CD8-positive, alpha-beta memory T cell (primary cell): Measurements from ENCODE around the gene APRT. TPM values are rescaled to one million over a fixed set of nuclear protein-coding genes. Genes with fewer than 3 reads are reported as not detected.

Experiments
- CTCF ChIA-PET: fragments of 350-600 bp; sonication (Branson Sonifier 250); formaldehyde crosslinking; loops from one replicate; lab custom pipeline; 2021; ENCODE audit warnings: antibody characterized with exemption; lab: Charles Lee
- POLR2A ChIA-PET: fragments of 350-600 bp; sonication (Branson Sonifier 250); formaldehyde crosslinking; loops from one replicate; lab custom pipeline; 2021; ENCODE audit warnings: antibody characterized with exemption; lab: Charles Lee
- DNase-seq, 5 donors: peaks; one replicate each; pipeline versions ENCODE4 v3.0.0 to v3.0.0-alpha.2; 2020 to 2022; ENCODE audit warnings: mixed read lengths in 1 of 5
- H3K27ac ChIP-seq: one replicate; pipeline ENCODE4 v1.7.0; 2013; ENCODE audit warnings: low read depth, mild to moderate bottlenecking, low read length, moderate library complexity
- H3K27me3 ChIP-seq: 2 replicates; pipeline ENCODE4 v1.7.0; 2013; ENCODE audit warnings: low read length, mild to moderate bottlenecking; ENCODE audit not compliant: insufficient read depth, poor library complexity, severe bottlenecking
- H3K36me3 ChIP-seq: 2 replicates; pipeline ENCODE4 v1.7.0; 2013; ENCODE audit warnings: mild to moderate bottlenecking, low read length, moderate library complexity; ENCODE audit not compliant: insufficient read depth
- H3K4me1 ChIP-seq: 2 replicates; pipeline ENCODE4 v1.7.0; 2013; ENCODE audit warnings: mild to moderate bottlenecking, low read length, moderate library complexity; ENCODE audit not compliant: insufficient read depth
- H3K4me3 ChIP-seq: 2 replicates; pipeline ENCODE4 v1.7.0; 2013; ENCODE audit warnings: mild to moderate bottlenecking, low read length
- H3K9me3 ChIP-seq: 2 replicates; pipeline ENCODE4 v1.7.0; 2013; ENCODE audit warnings: mild to moderate bottlenecking, low read length
- H3K27ac Mint-ChIP-seq, 8 donors: one replicate each; pipeline ENCODE4 v1.8.0; 2020 to 2021; ENCODE audit warnings: mixed read lengths in 8 of 8, mild to moderate bottlenecking in 6 of 8, inconsistent platforms in 3 of 8, moderate library complexity in 3 of 8
- H3K27me3 Mint-ChIP-seq, 2 donors: one replicate each; pipeline ENCODE4 v1.8.0; 2020 to 2021; ENCODE audit warnings: mixed read lengths in 2 of 2, mild to moderate bottlenecking in 1 of 2, moderate library complexity in 1 of 2
- H3K36me3 Mint-ChIP-seq, 3 donors: one replicate each; pipeline ENCODE4 v1.8.0; 2020 to 2021; ENCODE audit warnings: mixed read lengths in 3 of 3, inconsistent platforms in 1 of 3, mild to moderate bottlenecking in 1 of 3
- H3K4me1 Mint-ChIP-seq, 3 donors: one replicate each; pipeline ENCODE4 v1.8.0; 2020 to 2021; ENCODE audit warnings: mixed read lengths in 3 of 3, inconsistent platforms in 1 of 3, mild to moderate bottlenecking in 1 of 3
- H3K4me3 Mint-ChIP-seq, 7 donors: one replicate each; pipeline ENCODE4 v1.8.0; 2020 to 2021; ENCODE audit warnings: mixed read lengths in 7 of 7, mild to moderate bottlenecking in 6 of 7, moderate library complexity in 4 of 7, inconsistent platforms in 2 of 7
- H3K9me3 Mint-ChIP-seq, 5 donors: one replicate each; pipeline ENCODE4 v1.8.0; 2020 to 2022; ENCODE audit warnings: mixed read lengths in 5 of 5, mild to moderate bottlenecking in 3 of 5, moderate library complexity in 2 of 5, inconsistent platforms in 1 of 5
- polyA plus RNA-seq: library from polyadenylated mRNA; unstranded; fragments of 300-500 nt; fragmentation: Illumina TruSeq; gene quantifications from one replicate; pipeline ENCODE4 v1.2.3, GENCODE V29; 2021
- total RNA-seq, 2 experiments: library from RNA; stranded (reverse); gene quantifications; one replicate each; pipeline ENCODE4 v1.2.3, GENCODE V29; 2021

APRT gene
- total and polyA plus RNA-seq, 3 experiments from 2014 or later, result 338 to 490 (median 348) TPM

- ChIA-PET POLR2A (interaction anchor here (1.0 to 1.3 kb wide), 2 partner anchors 10 to 40 kb away, joined by 3 to 4 read pairs; no protein-coding TSS in a partner anchor), CTCF (interaction anchor here (0.9 to 1.6 kb wide), 3 partner anchors 10 to 33 kb away, joined by 3 to 5 read pairs (median 3); no protein-coding TSS in a partner anchor)
- no peak overlapping the region for H3K4me3 ChIP-seq
Measured at GRCh38 chr16:88770461-88771293, 41.1 kb downstream of the APRT start.

GRCh38 chr16:88769617-88770460, 41.9 kb downstream of the APRT start:
- Mint-ChIP-seq H3K36me3 (peaks cover 0 to 14% (median 2%) of the 10 kb centered on the region in 3 donors), H3K4me1 (peaks cover 25 to 64% (median 28%) of the 10 kb centered on the region in 3 donors), H3K27ac (peak overlapping the region in 3 of 8 donors; percentile 60 to 73 (median 64)), H3K4me3 (peak overlapping the region in 1 of 7 donors; percentile 72), H3K9me3 (no peaks in the 10 kb centered on the region), H3K27me3 (no peaks in the 10 kb centered on the region)
- H3K27ac ChIP-seq, result peak overlapping the region; percentile 78
- H3K4me1 ChIP-seq, result peaks cover 53% of the 10 kb centered on the region
- H3K9me3 ChIP-seq, result no peaks in the 10 kb centered on the region
- no peak overlapping the region for H3K4me3 ChIP-seq
- H3K27me3 ChIP-seq, result no peaks in the 10 kb centered on the region
- DNase-seq, result peak in 1 of 5 donors; percentile 8
- no peaks in the 10 kb centered on the region for H3K36me3 ChIP-seq
- ChIA-PET CTCF (interaction anchor here (0.9 kb wide), 1 partner anchor 11 kb away, joined by 3 read pairs; no protein-coding TSS in a partner anchor), POLR2A (interaction anchor here (1.0 to 1.3 kb wide), 2 partner anchors 11 to 41 kb away, joined by 3 to 4 read pairs; no protein-coding TSS in a partner anchor)

More at GRCh38 chr16:88770461-88771293, 41.1 kb downstream of the APRT start:
- Mint-ChIP-seq H3K27me3 (no peaks in the 10 kb centered on the region), H3K9me3 (no peaks in the 10 kb centered on the region), H3K27ac (peak overlapping the region; percentile 12 to 91 (median 86)), H3K4me3 (peak overlapping the region in 2 of 7 donors; percentile 44 to 72), H3K4me1 (peaks cover 25 to 59% (median 29%) of the 10 kb centered on the region in 3 donors), H3K36me3 (peaks cover 0 to 14% (median 2%) of the 10 kb centered on the region in 3 donors)
- H3K36me3 ChIP-seq, result no peaks in the 10 kb centered on the region
- H3K27me3 ChIP-seq, result no peaks in the 10 kb centered on the region
- no peaks in the 10 kb centered on the region for H3K9me3 ChIP-seq
- H3K4me1 ChIP-seq, result peaks cover 53% of the 10 kb centered on the region
- peak overlapping the region; percentile 78 for H3K27ac ChIP-seq
- peak in 3 of 5 donors; percentile 38 to 58 (median 52) for DNase-seq

DNA sequence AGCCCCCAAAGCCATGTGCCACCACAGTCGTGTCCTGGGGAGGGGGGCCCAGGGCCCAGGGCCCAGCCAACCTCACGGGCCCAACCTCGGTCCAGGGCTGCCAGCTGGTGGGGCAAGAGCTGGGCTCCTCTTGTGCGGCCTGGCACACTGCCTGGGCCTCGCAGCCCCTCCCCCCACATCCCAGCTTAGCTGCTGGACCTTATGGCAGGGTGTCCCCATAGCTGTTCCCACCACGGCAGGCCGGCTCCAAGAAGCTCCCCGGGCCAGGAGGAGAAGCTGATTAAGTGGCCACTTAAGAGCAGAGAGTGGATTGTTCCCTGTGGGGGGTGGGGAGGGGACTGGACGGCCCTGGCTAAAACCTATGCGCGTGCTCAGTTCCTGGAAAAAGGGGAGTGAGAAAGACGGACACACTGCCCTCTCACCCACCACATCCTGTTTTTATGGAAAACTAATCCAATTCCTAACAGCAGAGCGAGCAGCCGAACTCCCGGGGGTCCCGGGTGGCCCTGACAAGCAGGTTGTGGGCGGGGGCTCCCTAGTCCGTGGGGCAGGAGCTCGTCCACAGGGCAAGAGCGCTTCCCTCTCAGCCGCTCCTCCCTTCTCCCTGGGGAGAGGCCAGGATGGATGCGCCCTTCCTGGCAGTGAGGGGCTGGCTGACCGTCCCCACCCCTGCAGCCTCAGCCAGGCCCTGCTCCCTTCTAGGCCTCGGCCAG, 43.5 kb downstream of the APRT start:
- peak overlapping the region in 1 of 8 donors; percentile 27 for H3K27ac Mint-ChIP-seq
- Histone ChIP-seq H3K36me3 (no peaks in the 10 kb centered on the region), H3K4me3 (no peak overlapping the region), H3K4me1 (peaks cover 41% of the 10 kb centered on the region), H3K27ac (peak overlapping the region; percentile 51), H3K27me3 (no peaks in the 10 kb centered on the region), H3K9me3 (no peaks in the 10 kb centered on the region)
- H3K4me1 Mint-ChIP-seq, result peaks cover 28 to 63% (median 30%) of the 10 kb centered on the region in 3 donors
- no peaks in the 10 kb centered on the region for H3K9me3 Mint-ChIP-seq
- DNase-seq, result no peak
- H3K4me3 Mint-ChIP-seq, result no peak overlapping the region
- peaks cover 0 to 21% (median 3%) of the 10 kb centered on the region in 3 donors for H3K36me3 Mint-ChIP-seq
- ChIA-PET POLR2A (interaction anchor here (0.6 to 2.1 kb wide), 3 partner anchors 9 to 34 kb away, joined by 3 to 12 read pairs (median 8); no protein-coding TSS in a partner anchor), CTCF (interaction anchor here (1.5 to 2.6 kb wide), 2 partner anchors 27 to 31 kb away, joined by 3 to 9 read pairs; no protein-coding TSS in a partner anchor)
- H3K27me3 Mint-ChIP-seq, result no peaks in the 10 kb centered on the region

DNA sequence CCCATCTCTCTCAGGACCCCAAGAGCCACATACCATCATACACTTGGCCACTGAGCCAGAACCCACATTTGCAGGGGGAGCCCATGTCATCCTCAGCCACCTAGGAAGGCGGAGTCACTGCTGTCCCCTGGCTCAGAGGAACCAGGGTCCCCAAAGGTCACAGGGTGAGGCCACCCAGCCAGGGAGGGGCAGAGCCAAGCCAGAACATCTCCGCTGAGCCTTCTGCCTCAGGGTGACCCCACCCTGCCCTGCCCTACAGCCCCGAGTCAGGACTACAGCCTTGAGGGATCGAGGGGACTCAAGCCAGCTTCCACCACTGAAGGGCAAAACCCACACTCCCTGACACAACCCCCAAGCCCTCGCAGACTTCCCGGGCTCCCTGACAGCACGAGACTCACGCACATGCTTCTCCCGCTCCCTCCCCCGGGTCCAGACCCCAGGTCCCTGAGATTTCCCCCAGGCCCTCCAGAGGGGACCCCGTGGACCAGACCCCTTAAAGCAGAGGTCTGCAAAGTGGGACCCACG, 44.1 kb downstream of the APRT start:
- peaks cover 41% of the 10 kb centered on the region for H3K4me1 ChIP-seq

GRCh38 chr16:88766975-88767374, 44.8 kb downstream of the APRT start:
- Mint-ChIP-seq H3K27me3 (no peaks in the 10 kb centered on the region), H3K4me3 (peak overlapping the region in 2 of 7 donors; percentile 9 to 21), H3K9me3 (no peaks in the 10 kb centered on the region), H3K4me1 (peaks cover 28 to 61% (median 31%) of the 10 kb centered on the region in 3 donors), H3K36me3 (peaks cover 0 to 22% (median 3%) of the 10 kb centered on the region in 3 donors), H3K27ac (peak overlapping the region in 7 of 8 donors; percentile 17 to 84 (median 72))
- H3K4me1 ChIP-seq, result peaks cover 41% of the 10 kb centered on the region
- H3K27me3 ChIP-seq, result no peaks in the 10 kb centered on the region
- H3K27ac ChIP-seq, result peak overlapping the region; percentile 51
- ChIA-PET CTCF (interaction anchor here (1.5 to 2.6 kb wide), 4 partner anchors 15 to 30 kb away, joined by 3 to 9 read pairs (median 5); no protein-coding TSS in a partner anchor), POLR2A (interaction anchor here (2.1 kb wide), 1 partner anchor 13 kb away, joined by 12 read pairs; no protein-coding TSS in a partner anchor)
- H3K36me3 ChIP-seq, result no peaks in the 10 kb centered on the region
- DNase-seq, result no peak
- no peak overlapping the region for H3K4me3 ChIP-seq
- no peaks in the 10 kb centered on the region for H3K9me3 ChIP-seq

More for the DNA sequence above, 44.1 kb downstream of the APRT start:
- peak overlapping the region; percentile 27 to 97 (median 78) for H3K27ac Mint-ChIP-seq
- H3K36me3 Mint-ChIP-seq, result peaks cover 0 to 22% (median 3%) of the 10 kb centered on the region in 3 donors
- Histone ChIP-seq H3K27me3 (no peaks in the 10 kb centered on the region), H3K27ac (peak overlapping the region; percentile 51), H3K36me3 (no peaks in the 10 kb centered on the region), H3K9me3 (no peaks in the 10 kb centered on the region), H3K4me3 (no peak overlapping the region)
- ChIA-PET CTCF (interaction anchor here (1.5 to 2.6 kb wide), 4 partner anchors 14 to 30 kb away, joined by 3 to 9 read pairs (median 5); no protein-coding TSS in a partner anchor), POLR2A (interaction anchor here (0.6 to 2.1 kb wide), 2 partner anchors 9 to 13 kb away, joined by 3 to 12 read pairs; no protein-coding TSS in a partner anchor)
- no peaks in the 10 kb centered on the region for H3K27me3 Mint-ChIP-seq
- H3K4me3 Mint-ChIP-seq, result peak overlapping the region in 2 of 7 donors; percentile 12 to 41
- H3K9me3 Mint-ChIP-seq, result no peaks in the 10 kb centered on the region
- DNase-seq, result no peak
- H3K4me1 Mint-ChIP-seq, result peaks cover 28 to 61% (median 31%) of the 10 kb centered on the region in 3 donors

DNA sequence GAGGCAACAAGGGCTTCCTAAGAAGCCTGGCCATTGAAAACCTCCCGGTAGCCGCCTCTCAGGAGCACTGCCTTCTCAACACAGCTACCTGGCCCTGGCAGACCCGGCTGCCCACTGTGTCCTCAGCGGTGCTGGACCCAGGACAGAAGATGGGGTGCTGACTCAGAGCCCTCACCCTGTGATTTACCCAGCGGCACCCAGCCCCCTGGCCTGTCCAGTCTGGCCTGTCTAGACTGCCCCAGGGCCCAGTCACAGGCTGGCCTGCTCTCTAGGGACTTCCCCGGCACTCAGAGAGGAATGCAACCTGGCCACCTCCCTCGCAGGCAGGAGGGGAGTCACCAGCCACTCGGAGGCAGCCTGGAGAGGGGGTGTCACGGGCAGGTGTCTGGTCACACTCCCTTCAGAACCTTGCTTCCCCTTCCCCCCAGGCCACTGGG, 46.8 kb downstream of the APRT start:
- Histone ChIP-seq H3K27me3 (no peaks in the 10 kb centered on the region), H3K27ac (no peak overlapping the region), H3K4me1 (peaks cover 27% of the 10 kb centered on the region), H3K4me3 (no peak overlapping the region), H3K9me3 (no peaks in the 10 kb centered on the region), H3K36me3 (no peaks in the 10 kb centered on the region)
- POLR2A ChIA-PET, result no interaction called here
- Mint-ChIP-seq H3K4me3 (no peak overlapping the region), H3K27ac (peak overlapping the region in 2 of 8 donors; percentile 63 to 73), H3K9me3 (no peaks in the 10 kb centered on the region), H3K4me1 (peaks cover 26 to 58% (median 27%) of the 10 kb centered on the region in 3 donors), H3K27me3 (no peaks in the 10 kb centered on the region), H3K36me3 (peaks cover 0 to 23% (median 3%) of the 10 kb centered on the region in 3 donors)
- no peak for DNase-seq
- CTCF ChIA-PET, result interaction anchor here (1.4 to 3.9 kb wide), 3 partner anchors 16 to 27 kb away, joined by 3 to 18 read pairs (median 4); no protein-coding TSS in a partner anchor
